ENCODE measurements around the gene ATP11A.
A peak's percentile ranks its signal among the peaks of the same experiment; 100 is the strongest.

ATP11A gene

DNA sequence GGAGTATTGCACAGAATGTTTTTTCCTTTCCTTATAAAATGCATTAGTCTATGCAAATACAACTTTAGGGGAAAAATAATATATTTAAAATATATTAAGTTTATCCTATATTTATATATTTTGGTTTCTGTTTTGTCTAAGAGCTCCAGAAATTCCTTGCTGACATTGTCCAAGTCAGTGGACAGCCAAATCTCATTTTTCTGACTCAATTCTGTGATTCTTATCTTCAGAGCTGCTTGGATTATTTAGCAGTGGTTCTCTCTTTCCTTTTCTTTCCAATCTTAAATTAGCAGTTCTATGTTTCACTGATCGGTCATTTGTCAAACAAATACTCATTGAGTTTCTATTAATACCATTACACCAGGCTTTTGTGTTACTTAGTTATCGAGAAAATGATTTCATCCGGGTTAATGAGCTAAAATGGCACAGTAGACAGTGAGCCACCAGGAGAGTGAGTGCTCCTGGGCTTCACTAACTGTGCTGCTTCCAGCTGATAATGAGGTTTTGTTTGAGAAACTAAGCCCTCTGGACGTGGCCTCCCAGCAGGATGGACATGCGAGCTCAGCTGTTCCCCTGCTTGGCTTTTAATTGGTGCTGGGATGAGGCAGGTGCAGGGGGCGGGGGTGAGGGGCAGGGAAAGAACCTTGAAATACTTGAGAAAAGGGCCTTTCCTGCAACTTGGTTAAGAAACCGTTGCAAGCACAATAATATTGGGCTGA, 44.0 kb downstream of the ATP11A start:
- Histone ChIP-seq H3K9ac (ENCODE audit: insufficient read length, low read depth) (no peak overlapping the region), H3K27me3 (ENCODE audit: insufficient read depth, insufficient read length) (no peaks in the 10 kb centered on the region), H3K9me3 (ENCODE audit: insufficient read depth, low read length) (no peaks in the 10 kb centered on the region), H3K4me3 (ENCODE audit: insufficient read length, low read depth) (no peak overlapping the region), H3K4me1 (ENCODE audit: insufficient read depth, insufficient read length) (peaks cover 11% of the 10 kb centered on the region), H3K36me3 (ENCODE audit: insufficient read depth, insufficient read length, low read length) (no peaks in the 10 kb centered on the region)
- TF ChIP-seq SUZ12 (IDR thresholded peaks at IDR 0.05; ENCODE audit: extremely low read depth, insufficient read depth, insufficient read length) (no peak), ZNF274 (IDR thresholded peaks at IDR 0.05; ENCODE audit: low read depth, low read length) (no peak), YY1 (IDR thresholded peaks at IDR 0.05; ENCODE audit: insufficient read depth, insufficient read length) (no peak)
- DNase-seq (ENCODE audit: low read depth, low spot score), result peak; percentile 50

DNA sequence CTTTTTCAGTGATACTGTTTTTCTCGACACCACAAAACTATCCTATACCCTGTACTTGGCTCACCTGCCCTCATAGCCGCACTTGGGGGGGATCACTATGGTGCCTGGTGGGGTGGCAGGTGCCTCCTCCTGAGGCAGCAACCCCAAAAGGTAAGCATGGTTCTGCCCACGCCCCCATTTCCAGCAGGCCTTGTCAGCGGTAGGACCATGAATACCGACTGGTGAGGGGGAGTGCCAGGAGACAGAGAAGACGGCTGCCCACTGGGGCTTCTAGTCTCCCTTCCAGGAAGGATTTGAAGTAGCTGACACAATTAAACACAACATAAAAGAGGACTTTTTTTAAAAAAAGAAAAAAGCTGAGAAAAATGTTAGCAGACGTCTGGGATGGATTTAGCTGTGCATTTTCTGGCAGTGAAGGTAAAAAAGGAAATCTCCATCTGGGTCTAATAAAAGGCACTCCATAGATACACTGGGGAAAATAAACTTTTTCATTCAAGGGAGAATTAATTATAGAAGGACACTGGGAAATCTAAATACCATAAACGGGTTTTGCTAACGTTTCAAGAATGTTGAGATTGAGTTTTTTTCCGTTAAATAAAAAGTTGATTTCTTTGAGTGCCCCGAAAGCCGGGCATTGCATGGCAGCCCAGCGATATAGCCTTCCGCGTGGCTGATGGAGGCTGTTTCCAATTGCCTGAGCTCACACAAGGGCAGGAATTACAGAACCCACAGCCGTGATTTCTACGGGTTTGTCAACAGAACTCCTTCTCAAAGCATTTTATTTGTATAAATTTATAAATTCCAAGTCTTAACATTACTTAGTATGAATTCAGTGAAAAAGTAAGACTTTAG, 45.1 kb downstream of the ATP11A start:
- H3K27me3 ChIP-seq (ENCODE audit: insufficient read depth, insufficient read length), result no peaks in the 10 kb centered on the region
- no peak overlapping the region for H3K4me3 ChIP-seq (ENCODE audit: insufficient read length, low read depth)

DNA sequence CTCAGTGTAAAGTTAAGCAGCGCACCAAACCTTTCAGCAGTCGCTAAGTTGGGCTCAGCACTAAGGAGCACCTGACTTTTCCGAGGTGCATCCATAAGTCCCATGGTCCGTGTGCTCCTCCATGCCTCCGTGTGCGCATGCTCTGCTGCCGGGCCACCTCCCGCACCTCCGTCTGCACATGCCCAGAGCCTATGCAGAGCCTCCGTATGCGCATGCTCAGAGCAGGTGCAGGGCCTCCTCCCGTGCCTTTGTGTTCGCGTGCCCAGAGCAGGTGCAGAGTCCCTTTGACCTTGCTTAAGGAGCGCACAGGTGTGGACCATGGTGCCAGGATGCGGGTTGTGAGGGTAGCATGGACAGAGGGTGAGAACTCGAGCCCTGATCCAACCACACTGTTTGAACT, 46.0 kb downstream of the ATP11A start:
- TF ChIP-seq YY1 (IDR thresholded peaks at IDR 0.05; ENCODE audit: insufficient read depth, insufficient read length) (no peak), SUZ12 (IDR thresholded peaks at IDR 0.05; ENCODE audit: extremely low read depth, insufficient read depth, insufficient read length) (no peak), ZNF274 (IDR thresholded peaks at IDR 0.05; ENCODE audit: low read depth, low read length) (no peak)
- peaks cover 9% of the 10 kb centered on the region for H3K4me1 ChIP-seq (ENCODE audit: insufficient read depth, insufficient read length)
- no peak for DNase-seq (ENCODE audit: low read depth, low spot score)

More for the DNA sequence above, 45.1 kb downstream of the ATP11A start:
- peaks cover 11% of the 10 kb centered on the region for H3K4me1 ChIP-seq (ENCODE audit: insufficient read depth, insufficient read length)
- no peaks in the 10 kb centered on the region for H3K36me3 ChIP-seq (ENCODE audit: insufficient read depth, insufficient read length, low read length)
- no peaks in the 10 kb centered on the region for H3K9me3 ChIP-seq (ENCODE audit: insufficient read depth, low read length)
- H3K9ac ChIP-seq (ENCODE audit: insufficient read length, low read depth), result no peak overlapping the region
- DNase-seq (ENCODE audit: low read depth, low spot score), result no peak
- no peak for TF ChIP-seq YY1 (IDR thresholded peaks at IDR 0.05; ENCODE audit: insufficient read depth, insufficient read length)
- no peak for TF ChIP-seq ZNF274 (IDR thresholded peaks at IDR 0.05; ENCODE audit: low read depth, low read length)
- TF ChIP-seq SUZ12 (IDR thresholded peaks at IDR 0.05; ENCODE audit: extremely low read depth, insufficient read depth, insufficient read length), result no peak

DNA sequence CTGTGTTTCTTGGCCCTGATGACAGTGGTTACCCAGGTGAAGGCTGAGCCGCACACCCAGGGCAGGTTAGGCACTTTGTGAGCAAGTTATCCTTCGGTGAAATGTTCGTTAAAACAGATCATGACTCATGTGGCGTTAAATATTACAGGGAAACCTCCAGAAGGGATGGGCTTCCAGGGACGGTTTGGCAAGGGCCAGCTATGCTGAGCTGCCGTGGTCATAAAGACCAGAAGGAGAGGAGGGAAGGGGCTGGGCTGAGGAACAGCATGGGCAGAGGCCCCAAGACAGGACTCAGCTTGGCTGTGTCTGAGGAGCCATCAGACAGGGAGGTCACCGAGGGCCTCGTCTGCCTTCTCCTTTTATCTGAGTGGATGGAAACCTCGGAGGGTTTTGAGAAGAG, 47.5 kb downstream of the ATP11A start:
- TF ChIP-seq YY1 (IDR thresholded peaks at IDR 0.05; ENCODE audit: insufficient read depth, insufficient read length) (no peak), SUZ12 (IDR thresholded peaks at IDR 0.05; ENCODE audit: extremely low read depth, insufficient read depth, insufficient read length) (no peak), ZNF274 (IDR thresholded peaks at IDR 0.05; ENCODE audit: low read depth, low read length) (no peak)
- no peaks in the 10 kb centered on the region for H3K9me3 ChIP-seq (ENCODE audit: insufficient read depth, low read length)
- H3K4me1 ChIP-seq (ENCODE audit: insufficient read depth, insufficient read length), result peaks cover 6% of the 10 kb centered on the region
- no peak for DNase-seq (ENCODE audit: low read depth, low spot score)
- H3K4me3 ChIP-seq (ENCODE audit: insufficient read length, low read depth), result no peak overlapping the region
- no peak overlapping the region for H3K9ac ChIP-seq (ENCODE audit: insufficient read length, low read depth)
- no peaks in the 10 kb centered on the region for H3K27me3 ChIP-seq (ENCODE audit: insufficient read depth, insufficient read length)
- no peaks in the 10 kb centered on the region for H3K36me3 ChIP-seq (ENCODE audit: insufficient read depth, insufficient read length, low read length)

More for the DNA sequence above, 46.0 kb downstream of the ATP11A start:
- Histone ChIP-seq H3K9ac (ENCODE audit: insufficient read length, low read depth) (no peak overlapping the region), H3K27me3 (ENCODE audit: insufficient read depth, insufficient read length) (no peaks in the 10 kb centered on the region), H3K9me3 (ENCODE audit: insufficient read depth, low read length) (no peaks in the 10 kb centered on the region), H3K36me3 (ENCODE audit: insufficient read depth, insufficient read length, low read length) (no peaks in the 10 kb centered on the region), H3K4me3 (ENCODE audit: insufficient read length, low read depth) (no peak overlapping the region)

DNA sequence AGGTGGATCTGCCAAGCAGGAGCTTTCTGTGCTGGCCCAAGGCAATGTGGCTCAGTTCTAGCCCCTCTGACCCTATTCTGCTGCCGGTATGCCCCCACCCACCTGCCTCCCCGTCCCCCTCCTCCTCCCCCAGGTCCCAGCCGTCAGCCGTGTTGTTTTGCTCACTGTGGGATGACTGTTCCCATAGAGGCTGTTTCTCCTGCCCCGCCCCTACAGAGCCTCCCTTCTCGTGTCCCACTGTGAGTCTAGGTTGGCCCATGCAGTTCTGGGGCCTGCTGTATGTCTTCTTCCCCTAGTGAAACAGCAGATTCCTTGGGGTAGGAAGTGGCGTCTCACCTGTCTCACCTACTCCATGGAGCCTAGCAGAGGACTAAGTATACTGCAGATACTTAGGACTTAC, 48.8 kb downstream of the ATP11A start:
- DNase-seq (ENCODE audit: low read depth, low spot score), result no peak
- TF ChIP-seq ZNF274 (IDR thresholded peaks at IDR 0.05; ENCODE audit: low read depth, low read length), result no peak
- H3K36me3 ChIP-seq (ENCODE audit: insufficient read depth, insufficient read length, low read length), result no peaks in the 10 kb centered on the region
- no peaks in the 10 kb centered on the region for H3K27me3 ChIP-seq (ENCODE audit: insufficient read depth, insufficient read length)
- H3K4me1 ChIP-seq (ENCODE audit: insufficient read depth, insufficient read length), result peaks cover 8% of the 10 kb centered on the region
- H3K4me3 ChIP-seq (ENCODE audit: insufficient read length, low read depth), result no peak overlapping the region
- H3K9me3 ChIP-seq (ENCODE audit: insufficient read depth, low read length), result no peaks in the 10 kb centered on the region
- no peak overlapping the region for H3K9ac ChIP-seq (ENCODE audit: insufficient read length, low read depth)

DNA sequence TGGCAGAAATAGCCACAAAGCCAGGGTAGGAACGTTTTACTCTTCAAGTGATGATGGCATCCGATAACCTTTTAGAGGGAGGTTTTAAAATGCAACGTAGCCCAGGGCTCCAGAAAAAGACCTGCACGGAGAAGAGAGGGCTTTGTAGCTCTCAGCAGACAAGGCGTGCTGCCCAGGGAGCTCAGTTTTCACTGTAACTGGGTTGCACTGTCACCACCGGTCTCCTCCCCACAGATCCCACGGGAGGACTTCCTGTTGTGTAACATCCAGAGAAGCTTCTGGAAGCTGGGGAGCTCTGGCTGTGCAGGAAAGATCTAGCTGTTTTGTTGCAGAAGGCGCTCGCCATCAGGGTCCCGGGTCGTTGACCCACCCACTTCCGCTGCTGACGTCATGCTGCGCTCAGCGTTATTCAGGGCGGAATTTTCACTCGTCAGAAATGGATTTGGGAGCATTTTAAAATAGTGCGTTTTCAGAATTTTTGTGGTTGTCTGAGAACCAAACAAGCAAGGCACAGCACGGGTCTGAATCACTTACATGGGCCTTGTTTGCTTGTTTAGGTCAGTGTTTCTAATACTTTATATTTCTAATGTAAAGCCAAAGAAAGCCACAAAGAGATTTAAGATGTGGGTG, 50.8 kb downstream of the ATP11A start:
- Histone ChIP-seq H3K4me1 (ENCODE audit: insufficient read depth, insufficient read length) (peaks cover 5% of the 10 kb centered on the region), H3K9me3 (ENCODE audit: insufficient read depth, low read length) (no peaks in the 10 kb centered on the region), H3K36me3 (ENCODE audit: insufficient read depth, insufficient read length, low read length) (no peaks in the 10 kb centered on the region), H3K9ac (ENCODE audit: insufficient read length, low read depth) (no peak overlapping the region), H3K4me3 (ENCODE audit: insufficient read length, low read depth) (no peak overlapping the region), H3K27me3 (ENCODE audit: insufficient read depth, insufficient read length) (no peaks in the 10 kb centered on the region)
- DNase-seq (ENCODE audit: low read depth, low spot score), result no peak
- TF ChIP-seq ZNF274 (IDR thresholded peaks at IDR 0.05; ENCODE audit: low read depth, low read length) (no peak), YY1 (IDR thresholded peaks at IDR 0.05; ENCODE audit: insufficient read depth, insufficient read length) (no peak), SUZ12 (IDR thresholded peaks at IDR 0.05; ENCODE audit: extremely low read depth, insufficient read depth, insufficient read length) (no peak)

Measured in NT2/D1 (cell line).